Glomerular visceral epithelial cell (primary cell): ENCODE measurements around the gene PAQR6.

Source experiments
- DNase-seq: peaks from one replicate; pipeline ENCODE4 v3.0.0-alpha.2; 2016; ENCODE audit errors: extremely low spot score

The PAQR6 gene

GRCh38 chr1:156262461-156263287 lies 14.8 kb upstream of the PAQR6 start:
- peak; percentile 34 for DNase-seq

GRCh38 chr1:156260896-156261295 lies 13.0 kb upstream of the PAQR6 start:
- no peak for DNase-seq

GRCh38 chr1:156259805-156260204 lies 11.9 kb upstream of the PAQR6 start:
- DNase-seq = no peak

- DNase-seq = no peak
Observed at GRCh38 chr1:156258859-156259258, 11.0 kb upstream of the PAQR6 start.

GRCh38 chr1:156257711-156258110 lies 9.9 kb upstream of the PAQR6 start:
- no peak for DNase-seq

GRCh38 chr1:156253634-156254033 lies 5.8 kb upstream of the PAQR6 start:
- no peak for DNase-seq

GRCh38 chr1:156251527-156251926 lies 3.7 kb upstream of the PAQR6 start:
- DNase-seq = no peak

- DNase-seq = no peak
Observed at GRCh38 chr1:156249593-156249992, 1.7 kb upstream of the PAQR6 start.

GRCh38 chr1:156248323-156248683 lies 447 bp upstream of the PAQR6 start:
- no peak for DNase-seq

- DNase-seq = no peak
Observed at GRCh38 chr1:156246781-156247459, 936 bp downstream of the PAQR6 start.

- DNase-seq = no peak
Observed at GRCh38 chr1:156246241-156246780, 1.5 kb downstream of the PAQR6 start.

- no peak for DNase-seq
Observed at GRCh38 chr1:156245451-156246232, 2.2 kb downstream of the PAQR6 start.

- DNase-seq = no peak
Observed at GRCh38 chr1:156244712-156245111, 3.1 kb downstream of the PAQR6 start.

GRCh38 chr1:156244126-156244525 lies 3.7 kb downstream of the PAQR6 start:
- no peak for DNase-seq

GRCh38 chr1:156242738-156243137 lies 5.1 kb downstream of the PAQR6 start:
- no peak for DNase-seq

GRCh38 chr1:156241926-156242325 lies 5.9 kb downstream of the PAQR6 start, which contains the start of gene BGLAP:
TSS of gene BGLAP (plus strand) at chr1:156242184. CDS start at chr1:156242232, 48 bp downstream.
- DNase-seq = no peak

GRCh38 chr1:156241311-156241811 lies 6.5 kb downstream of the PAQR6 start:
- DNase-seq = peak; percentile 83

- DNase-seq = no peak
Observed at GRCh38 chr1:156238248-156238647, 9.6 kb downstream of the PAQR6 start.

GRCh38 chr1:156236164-156236563 lies 11.7 kb downstream of the PAQR6 start:
- DNase-seq = no peak

GRCh38 chr1:156233426-156234127 lies 14.3 kb downstream of the PAQR6 start:
- DNase-seq = peak; percentile 50

- DNase-seq = no peak
Observed at GRCh38 chr1:156232201-156232894, 15.5 kb downstream of the PAQR6 start.
